Right lobe of liver (tissue), 6 donors: ENCODE results near the gene GCKR. TPM values are rescaled to one million over a fixed set of nuclear protein-coding genes. Genes with fewer than 3 reads are reported as not detected.
"Not testable (repeated sequence)": the region's sequence is repeated elsewhere in the genome, so short reads cannot be mapped to it uniquely, and the experiment has no call there.

Experiments
- ATAC-seq, 4 donors: fragments of 200-7000 bp; cut with Tn5 transposase; one replicate each; pipeline ENCODE4 v1.9.1; 2020; ENCODE audit warnings: mild to moderate bottlenecking in 4 of 4, moderate library complexity in 4 of 4
- DNase-seq, 3 donors: peaks; one replicate each; pipeline ENCODE4 v3.0.0-alpha.2; 2020
- H3K27ac ChIP-seq, 3 donors: fragments of 200-600 bp; one replicate each; pipeline ENCODE4 v1.8.0; 2022
- H3K27me3 ChIP-seq, 2 donors: fragments of 200-600 bp; one replicate each; pipeline ENCODE4 v1.8.0; 2022
- H3K36me3 ChIP-seq, 4 donors: fragments of 200-600 bp; sonication (generic) in 1 of 4; one replicate each; pipeline versions ENCODE4 v1.5.1 to v1.8.0; 2017 to 2022; ENCODE audit warnings: control low read depth in 1 of 4
- H3K4me1 ChIP-seq, 4 donors: fragments of 200-600 bp; sonication (generic) in 1 of 4; one replicate each; pipeline versions ENCODE4 v1.5.1 to v1.8.0; 2017 to 2022; ENCODE audit warnings: control low read depth in 1 of 4
- H3K4me3 ChIP-seq, 3 donors: fragments of 200-600 bp; one replicate each; pipeline ENCODE4 v1.8.0; 2022
- H3K9me3 ChIP-seq, 4 donors: fragments of 200-600 bp; sonication (generic) in 1 of 4; one replicate each; pipeline versions ENCODE4 v1.5.1 to v1.8.0; 2017 to 2022; ENCODE audit warnings: control low read depth in 1 of 4
- POLR2A ChIP-seq: fragments of 450-650 bp; IDR thresholded peaks from one replicate; pipeline ENCODE4 v1.6.1; 2017; ENCODE audit warnings: antibody characterized with exemption, mild to moderate bottlenecking
- WGBS: methylation state at CpG from one replicate; pipeline ENCODE4 v1.1.6; 2018; ENCODE audit warnings: low coverage, low lambda C conversion rate; ENCODE audit not compliant: insufficient coverage; ENCODE audit errors: missing lambda C conversion rate; 5-methylcytosine and 5-hydroxymethylcytosine counted together
- intact Hi-C, 2 donors: fragments of 100-400 bp; cut with DNase I; formaldehyde crosslinking; loops; one replicate each; pipeline versions ENCODE4 v1.11.2 to v1.14.1; 2022
- total RNA-seq, 6 experiments: library from RNA; depleted of rRNA in 2 of 6; stranded (reverse); fragments of >200 nt in 2 of 6; fragmentation: NEBNext Ultra II Directional in 3 of 6; extraction: Animal tissue kit (Norgen Biotek cat#: 25700) in 3 of 6; gene quantifications; one replicate each; pipeline versions ENCODE4 v1.1.0 to v1.2.4, GENCODE V29; 2016 to 2023
- TF ChIP-seq, protein P1 (sequence below), 4 donors: fragments of 200-600 bp in 3 of 4; fragments of 450-650 bp in 1 of 4; IDR thresholded peaks; one replicate each; pipeline versions ENCODE4 v1.5.1 to v1.8.0; 2016 to 2022; ENCODE audit warnings: antibody characterized with exemption in 4 of 4, mild to moderate bottlenecking in 2 of 4
- donor health status: DM: no; HTN: yes; CAD: no.
- donor health status: DM: no; HTN: no; CAD: no.
- donor health status: DM: no; HTN: no; CAD: no.
- donor health status: DM: no; HTN: yes; CAD: no.
- donor health status: DM: no; HTN: yes; CAD: no.

Gene GCKR
- total RNA-seq, 6 experiments from 2014 or later: 57.9 to 164 (median 115) TPM

- Histone ChIP-seq H3K9me3 (no peaks in the 10 kb centered on the region), H3K27me3 (no peaks in the 10 kb centered on the region), H3K4me1 (no peaks in the 10 kb centered on the region), H3K4me3 (no peak overlapping the region), H3K36me3 (no peaks in the 10 kb centered on the region), H3K27ac (no peak overlapping the region)
- ATAC-seq (no peak), DNase-seq (no peak)
- intact Hi-C loops: no loop called here
- WGBS: 84% methylated on average over 6 of the region's 6 CpGs
- TF ChIP-seq, protein P1, sequence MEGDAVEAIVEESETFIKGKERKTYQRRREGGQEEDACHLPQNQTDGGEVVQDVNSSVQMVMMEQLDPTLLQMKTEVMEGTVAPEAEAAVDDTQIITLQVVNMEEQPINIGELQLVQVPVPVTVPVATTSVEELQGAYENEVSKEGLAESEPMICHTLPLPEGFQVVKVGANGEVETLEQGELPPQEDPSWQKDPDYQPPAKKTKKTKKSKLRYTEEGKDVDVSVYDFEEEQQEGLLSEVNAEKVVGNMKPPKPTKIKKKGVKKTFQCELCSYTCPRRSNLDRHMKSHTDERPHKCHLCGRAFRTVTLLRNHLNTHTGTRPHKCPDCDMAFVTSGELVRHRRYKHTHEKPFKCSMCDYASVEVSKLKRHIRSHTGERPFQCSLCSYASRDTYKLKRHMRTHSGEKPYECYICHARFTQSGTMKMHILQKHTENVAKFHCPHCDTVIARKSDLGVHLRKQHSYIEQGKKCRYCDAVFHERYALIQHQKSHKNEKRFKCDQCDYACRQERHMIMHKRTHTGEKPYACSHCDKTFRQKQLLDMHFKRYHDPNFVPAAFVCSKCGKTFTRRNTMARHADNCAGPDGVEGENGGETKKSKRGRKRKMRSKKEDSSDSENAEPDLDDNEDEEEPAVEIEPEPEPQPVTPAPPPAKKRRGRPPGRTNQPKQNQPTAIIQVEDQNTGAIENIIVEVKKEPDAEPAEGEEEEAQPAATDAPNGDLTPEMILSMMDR (IDR thresholded peaks at IDR 0.05): no peak
- no peak for TF ChIP-seq POLR2A
These were observed 47.6 kb downstream of the GCKR start for GRCh38 chr2:27544143-27544821.

DNA sequence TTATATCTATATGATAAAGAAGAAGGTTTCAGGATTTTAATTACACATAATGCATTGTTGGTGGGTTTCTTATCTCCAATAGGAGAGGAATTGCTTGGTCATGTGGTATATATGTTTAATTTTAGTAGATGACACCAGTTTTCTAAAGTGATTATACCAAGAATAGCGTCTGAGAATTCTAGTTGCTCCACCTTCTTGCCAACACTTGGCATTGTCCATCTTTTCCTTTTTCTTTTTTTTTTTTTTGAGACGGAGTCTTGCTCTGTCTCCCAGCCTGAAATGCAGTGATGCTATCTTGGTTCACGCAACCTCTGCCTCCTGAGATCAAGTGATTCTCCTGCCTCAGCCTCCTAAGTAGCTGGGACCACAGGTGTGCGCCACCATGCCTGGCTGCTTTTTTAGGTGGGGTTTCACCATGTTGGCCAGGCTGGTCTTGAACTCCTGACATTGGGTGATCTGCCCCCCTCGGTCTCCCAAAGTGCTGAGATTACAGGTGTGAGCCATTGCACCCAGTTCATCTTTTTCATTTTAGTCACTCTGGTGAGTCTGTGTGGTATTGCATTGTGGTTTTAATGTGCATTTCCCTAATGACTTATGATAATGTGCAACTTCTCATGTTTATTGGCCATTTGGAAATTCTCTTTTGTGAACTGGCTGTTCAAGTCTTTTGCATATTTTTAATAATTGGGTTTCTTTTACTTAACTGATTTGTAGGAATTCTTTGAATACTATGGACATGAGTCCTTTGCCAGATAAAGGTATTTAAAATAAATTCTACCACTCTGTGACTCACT, 48.9 kb downstream of the GCKR start:
- no peak for TF ChIP-seq POLR2A
- TF ChIP-seq, protein P1 (IDR thresholded peaks at IDR 0.05): no peak
- no peaks in the 10 kb centered on the region for H3K9me3 ChIP-seq
- DNase-seq (no peak), ATAC-seq (no peak)
- 62% methylated on average over 2 of the region's 5 CpGs for WGBS
- intact Hi-C loops: no loop called here
- H3K27ac ChIP-seq: no peak overlapping the region
- no peaks in the 10 kb centered on the region for H3K4me1 ChIP-seq
- H3K36me3 ChIP-seq: no peaks in the 10 kb centered on the region
- H3K27me3 ChIP-seq: no peaks in the 10 kb centered on the region
- no peak overlapping the region for H3K4me3 ChIP-seq

- no peak for ATAC-seq
- intact Hi-C loops: no loop called here
- H3K27ac ChIP-seq: no peak overlapping the region
- H3K4me1 ChIP-seq: no peaks in the 10 kb centered on the region
- 67% methylated on average over 1 of the region's 1 CpG for whole genome bisulfite sequencing
- H3K4me3 ChIP-seq: no peak overlapping the region
- H3K9me3 ChIP-seq: no peaks in the 10 kb centered on the region
- no peak for DNase-seq
- H3K36me3 ChIP-seq: no peaks in the 10 kb centered on the region
- H3K27me3 ChIP-seq: no peaks in the 10 kb centered on the region
- no peak for TF ChIP-seq POLR2A
These were observed 52.7 kb downstream of the GCKR start for GRCh38 chr2:27549303-27549702.

DNA sequence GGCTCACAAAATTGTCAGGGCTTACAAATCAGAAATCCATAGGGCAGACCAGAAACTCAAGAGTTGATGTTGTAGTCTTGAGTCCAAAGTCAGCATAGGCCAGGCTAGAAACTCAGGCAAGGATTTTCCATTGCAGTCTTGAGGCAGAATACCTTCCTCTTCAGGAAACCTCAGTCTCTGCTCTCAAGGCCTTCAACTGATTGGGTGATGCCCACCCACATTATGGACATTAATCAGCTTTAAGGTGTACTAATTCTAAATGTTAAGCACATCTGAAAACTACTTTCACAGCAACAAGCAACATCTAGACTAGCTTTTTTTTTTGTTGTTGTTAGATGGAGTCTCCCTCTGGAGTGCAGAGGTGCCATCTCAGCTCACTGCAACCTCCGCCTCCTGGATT, 54.9 kb downstream of the GCKR start:
- intact Hi-C loops: no loop called here
- ATAC-seq: no peak

DNA sequence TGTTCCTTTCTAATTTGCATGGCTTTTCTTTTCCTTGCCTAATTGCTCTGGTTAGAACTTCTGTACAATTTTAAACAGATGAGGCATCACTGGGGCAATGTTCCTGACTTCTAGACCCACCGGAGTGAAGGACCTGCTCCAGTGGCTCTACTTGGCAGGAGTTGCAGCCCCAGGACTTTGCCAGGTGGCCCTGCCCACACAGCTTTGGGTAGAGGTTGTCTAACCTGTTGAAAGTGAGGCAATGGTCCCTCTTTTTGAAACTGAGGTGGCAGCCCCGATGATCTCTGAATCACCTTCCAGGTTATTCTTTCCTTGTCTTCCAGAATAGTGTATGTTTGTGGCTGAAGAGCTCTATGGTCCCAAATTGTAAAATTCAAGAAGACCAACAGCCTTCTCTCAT, 56.3 kb downstream of the GCKR start:
- TF ChIP-seq, protein P1 (IDR thresholded peaks at IDR 0.05): no peak
- no peak for TF ChIP-seq POLR2A
- Histone ChIP-seq H3K4me3 (no peak overlapping the region), H3K4me1 (no peaks in the 10 kb centered on the region), H3K9me3 (no peaks in the 10 kb centered on the region), H3K27me3 (no peaks in the 10 kb centered on the region), H3K36me3 (no peaks in the 10 kb centered on the region), H3K27ac (no peak overlapping the region)
- intact Hi-C loops: no loop called here
- ATAC-seq (no peak), DNase-seq (no peak)
- WGBS: 67% methylated on average over 1 of the region's 2 CpGs

More for the DNA sequence above, 54.9 kb downstream of the GCKR start:
- Histone ChIP-seq H3K4me3 (no peak overlapping the region), H3K9me3 (no peaks in the 10 kb centered on the region), H3K27me3 (no peaks in the 10 kb centered on the region), H3K27ac (no peak overlapping the region), H3K4me1 (no peaks in the 10 kb centered on the region), H3K36me3 (no peaks in the 10 kb centered on the region)
- 100% methylated on average over 1 of the region's 1 CpG for WGBS
- DNase-seq: no peak
- no peak for TF ChIP-seq POLR2A
- TF ChIP-seq, protein P1 (IDR thresholded peaks at IDR 0.05): no peak

GRCh38 chr2:27554451-27554850, 57.8 kb downstream of the GCKR start:
- H3K36me3 ChIP-seq, intact Hi-C loops, H3K4me3 ChIP-seq, DNase-seq, H3K27ac ChIP-seq, ATAC-seq, H3K27me3 ChIP-seq, H3K9me3 ChIP-seq, H3K4me1 ChIP-seq: not testable (repeated sequence)
- WGBS: 79% methylated on average over 3 of the region's 3 CpGs
